Left lung (tissue), 10 donors: ENCODE data around the gene NUDT3. TPM values are rescaled to one million over a fixed set of nuclear protein-coding genes. Genes with fewer than 3 reads are reported as not detected.

Experiments
- ATAC-seq: fragments of 200-7000 bp; cut with Tn5 transposase; one replicate; pipeline ENCODE4 v1.9.1; 2020; ENCODE audit warnings: moderate library complexity
- DNase-seq, 4 donors: peaks; one replicate each; pipeline ENCODE4 v3.0.0-alpha.2; 2013 to 2020
- H3K27ac ChIP-seq, 2 donors: fragments of 200-600 bp; sonication (generic) in 1 of 2; one replicate each; pipeline versions ENCODE4 v1.5.0 to v1.8.0; 2020 to 2021
- H3K27me3 ChIP-seq, 2 donors: fragments of 200-600 bp; sonication (generic) in 1 of 2; one replicate each; pipeline versions ENCODE4 v1.5.0 to v1.8.0; 2020 to 2021
- H3K36me3 ChIP-seq, 2 donors: fragments of 200-600 bp; sonication (generic) in 1 of 2; one replicate each; pipeline versions ENCODE4 v1.5.0 to v1.8.0; 2020 to 2021
- H3K4me1 ChIP-seq, 2 donors: fragments of 200-600 bp; one replicate each; pipeline ENCODE4 v1.8.0; 2021
- H3K4me3 ChIP-seq, 2 donors: fragments of 200-600 bp; sonication (generic) in 1 of 2; one replicate each; pipeline versions ENCODE4 v1.5.0 to v1.8.0; 2020 to 2021; ENCODE audit warnings: mild to moderate bottlenecking in 1 of 2
- H3K9me3 ChIP-seq, 2 donors: fragments of 200-600 bp; sonication (generic) in 1 of 2; one replicate each; pipeline versions ENCODE4 v1.5.0 to v1.8.0; 2020 to 2021
- CTCF ChIP-seq, 2 donors: fragments of 200-600 bp; sonication (generic) in 1 of 2; IDR thresholded peaks; one replicate each; pipeline versions ENCODE4 v1.5.0 to v1.8.0; 2021; ENCODE audit warnings: antibody characterized with exemption in 2 of 2
- intact Hi-C, 2 donors: fragments of 100-400 bp; cut with DNase I; formaldehyde crosslinking; loops; one replicate each; pipeline versions ENCODE4 v1.11.2 to v1.14.2; 2022
- polyA plus RNA-seq, 6 donors: library from polyadenylated mRNA; unstranded; fragments of 120-200 nt; gene quantifications; one replicate each; pipeline ENCODE4 v1.2.1, GENCODE V29; 2013; ENCODE audit not compliant: insufficient read length in 6 of 6
- total RNA-seq, 2 donors: library from RNA; stranded (reverse); fragmentation: NEBNext Ultra II Directional; extraction: Animal tissue kit (Norgen Biotek cat#: 25700); gene quantifications; one replicate each; pipeline ENCODE4 v1.2.1, GENCODE V29; 2021
- donor health status: DM: no; HTN: yes; CAD: no.
- donor health status: DM: no; HTN: no; CAD: no.

The NUDT3 gene
- total and polyA plus RNA-seq, 8 donors: 10.5 to 27.9 (median 14.9) TPM

GRCh38 chr6:34393966-34394305 is 1.5 kb upstream of the NUDT3 start:
- Histone ChIP-seq H3K4me3 (no peak overlapping the region), H3K4me1 (peaks cover 7 to 39% of the 10 kb centered on the region in 2 donors), H3K36me3 (no peaks in the 10 kb centered on the region), H3K27me3 (no peaks in the 10 kb centered on the region), H3K27ac (peak overlapping the region in 1 of 2 donors; percentile 99), H3K9me3 (peaks cover 0 to 5% of the 10 kb centered on the region in 2 donors)
- intact Hi-C loops: no loop called here
- no peak for TF ChIP-seq CTCF (IDR thresholded peaks at IDR 0.05)
- DNase-seq: no peak
- no peak for ATAC-seq

- ATAC-seq (no peak), DNase-seq (no peak)
- H3K4me3 ChIP-seq: peak overlapping the region; percentile 77 to 94
- TF ChIP-seq CTCF (IDR thresholded peaks at IDR 0.05): no peak
- no peaks in the 10 kb centered on the region for H3K27me3 ChIP-seq
- peak overlapping the region; percentile 94 to 99 for H3K27ac ChIP-seq
- intact Hi-C loops: no loop called here
- H3K36me3 ChIP-seq: no peaks in the 10 kb centered on the region
- peaks cover 0 to 5% of the 10 kb centered on the region in 2 donors for H3K9me3 ChIP-seq
- H3K4me1 ChIP-seq: peaks cover 7 to 44% of the 10 kb centered on the region in 2 donors
Measured at GRCh38 chr6:34393191-34393965, 909 bp upstream of the NUDT3 start.

GRCh38 chr6:34391786-34392496 is 528 bp downstream of the NUDT3 start:
- Histone ChIP-seq H3K4me1 (peaks cover 7 to 55% of the 10 kb centered on the region in 2 donors), H3K27ac (peak overlapping the region; percentile 94 to 99), H3K27me3 (no peaks in the 10 kb centered on the region), H3K36me3 (no peaks in the 10 kb centered on the region), H3K4me3 (peak overlapping the region; percentile 77 to 94), H3K9me3 (peaks cover 0 to 5% of the 10 kb centered on the region in 2 donors)
- DNase-seq (peak; percentile 36 to 91 (median 54)), ATAC-seq (peak; percentile 54)
- TF ChIP-seq CTCF (IDR thresholded peaks at IDR 0.05): no peak
- intact Hi-C loops: no loop called here

- TF ChIP-seq CTCF (IDR thresholded peaks at IDR 0.05): no peak
- intact Hi-C loops: no loop called here
- Histone ChIP-seq H3K4me3 (peak overlapping the region; percentile 77 to 94), H3K27me3 (no peaks in the 10 kb centered on the region), H3K36me3 (no peaks in the 10 kb centered on the region), H3K27ac (peak overlapping the region; percentile 94 to 99), H3K9me3 (peaks cover 0 to 2% of the 10 kb centered on the region in 2 donors), H3K4me1 (peaks cover 7 to 60% of the 10 kb centered on the region in 2 donors)
- ATAC-seq: no peak
- no peak for DNase-seq
Measured at GRCh38 chr6:34391473-34391785, 1.0 kb downstream of the NUDT3 start.
